GM23248 (cell line): ENCODE results near the gene CSMD2.

Experiments used
- EZH2 ChIP-seq: fragments of 200-600 bp; sonication (generic); IDR thresholded peaks from 2 replicates; pipeline ENCODE4 v1.6.1; 2018; ENCODE audit warnings: antibody characterized with exemption, mild to moderate bottlenecking; ENCODE audit not compliant: insufficient read depth, poor library complexity, severe bottlenecking
- EZH2phosphoT487 ChIP-seq: fragments of 200-600 bp; sonication (generic); IDR thresholded peaks from 2 replicates; pipeline ENCODE4 v1.6.1; 2018; ENCODE audit warnings: antibody characterized with exemption, moderate library complexity, mild to moderate bottlenecking, low read depth; ENCODE audit not compliant: insufficient read depth

DNA sequence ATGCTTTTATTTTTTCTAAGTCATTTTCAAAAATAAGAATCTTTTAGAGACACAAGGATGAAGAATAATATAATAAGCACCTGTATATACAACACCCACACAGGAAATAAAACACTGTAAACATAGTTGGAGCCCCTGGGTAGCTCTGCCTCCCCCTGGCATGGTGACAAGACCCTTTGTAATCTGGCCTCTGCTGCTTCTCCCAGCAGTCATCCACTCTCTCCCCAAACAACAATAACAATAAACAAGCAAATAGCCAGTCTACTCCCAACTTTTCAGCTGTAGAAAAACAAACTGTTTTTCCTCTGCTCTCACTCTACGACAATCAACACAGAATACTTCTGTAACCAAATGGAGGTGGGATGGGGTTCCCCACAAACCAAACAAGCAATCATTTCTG lies 110.1 kb downstream of the CSMD2 start:
- TF ChIP-seq EZH2 (no peak), EZH2phosphoT487 (no peak)
